HEK293 (cell line): Measurements from ENCODE around the gene HPF1.

Source experiments
- KLF8 ChIP-seq: fragments of 450-650 bp; formaldehyde crosslinking; IDR thresholded peaks from 2 replicates; pipeline ENCODE4 v1.5.1; 2016; ENCODE audit warnings: missing biosample characterization, missing genetic modification characterization
- ZNF488 ChIP-seq: fragments of 450-650 bp; formaldehyde crosslinking; IDR thresholded peaks from 2 replicates; pipeline ENCODE4 v1.5.1; 2016; ENCODE audit warnings: missing biosample characterization, missing genetic modification characterization
- ZNF571 ChIP-seq: fragments of 450-650 bp; formaldehyde crosslinking; IDR thresholded peaks from 2 replicates; pipeline ENCODE4 v1.5.0; 2017; ENCODE audit warnings: missing biosample characterization, missing genetic modification characterization

DNA sequence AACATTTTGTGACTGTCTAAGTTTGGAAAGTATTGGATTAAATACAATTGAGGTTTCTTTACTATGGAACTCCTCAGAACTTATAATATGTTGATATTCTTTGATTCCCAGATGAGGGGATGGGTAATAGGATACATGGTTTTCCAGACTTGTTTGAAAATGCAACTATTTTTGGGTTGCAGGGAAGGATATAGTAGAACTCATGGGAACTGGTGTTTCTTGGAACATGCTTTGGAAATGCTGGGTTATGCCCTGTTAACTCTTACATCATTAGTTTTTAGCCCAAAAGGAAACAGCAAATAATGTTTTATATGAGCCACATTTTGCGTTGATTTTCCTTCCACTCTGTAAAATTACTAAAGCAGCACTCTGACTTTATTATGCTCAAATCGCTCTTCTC lies 41.9 kb downstream of the HPF1 start:
- TF ChIP-seq KLF8 (tag by site-specific recombination) (no peak), ZNF571 (tag by site-specific recombination) (no peak), ZNF488 (tag by site-specific recombination) (no peak)
